T-cell (primary cell): ENCODE measurements around the gene BRF1. TPM values are rescaled to one million over a fixed set of nuclear protein-coding genes. Genes with fewer than 3 reads are reported as not detected.
A peak's percentile ranks its signal among the peaks of the same experiment; 100 is the strongest.

ENCODE experiments used
- ATAC-seq, 4 experiments: fragments of 200-7000 bp in 3 of 4; fragments of 150-1000 bp in 1 of 4; cut with Tn5 transposase; replicated peaks in 1 of 4; 1 replicate in 3 of 4; 2 replicates in 1 of 4; pipeline ENCODE4 v1.10.0; 2021; ENCODE audit warnings: moderate library complexity in 3 of 4, mild to moderate bottlenecking in 2 of 4, moderate number of reproducible peaks in 1 of 4
- CTCF ChIA-PET, 2 donors: fragments of 300-600 bp; sonication (Branson Sonifier 250); formaldehyde crosslinking; loops; one replicate each; lab custom pipeline; 2022; ENCODE audit warnings: antibody characterized with exemption in 2 of 2; lab: Charles Lee
- POLR2A ChIA-PET, 2 donors: fragments of 300-600 bp; sonication (Branson Sonifier 250); formaldehyde crosslinking; loops; one replicate each; lab custom pipeline; 2022; ENCODE audit warnings: antibody characterized with exemption in 2 of 2; lab: Charles Lee
- DNase-seq, 35 experiments: peaks; one replicate each; pipeline versions ENCODE4 v3.0.0 to v3.0.0-alpha.2; 2013 to 2023
- H3K27ac ChIP-seq: one replicate; pipeline ENCODE4 v1.5.1; 2013; ENCODE audit warnings: low read length
- H3K27me3 ChIP-seq, 2 experiments: replicated peaks in 1 of 2; 1 replicate in 1 of 2; 2 replicates in 1 of 2; pipeline versions ENCODE4 v1.6.1 to v1.7.0; 2013; ENCODE audit warnings: low read length in 1 of 2, mixed read lengths in 1 of 2; ENCODE audit not compliant: control insufficient read depth in 2 of 2, insufficient read depth in 2 of 2; ENCODE audit errors: extremely low read depth in 1 of 2
- H3K36me3 ChIP-seq, 2 donors: 1 replicate in 1 of 2; 2 replicates in 1 of 2; pipeline versions ENCODE4 v1.6.1 to v1.7.0; 2013; ENCODE audit warnings: low read length in 1 of 2; ENCODE audit not compliant: control insufficient read depth in 2 of 2, insufficient read depth in 1 of 2; ENCODE audit errors: extremely low read depth in 1 of 2
- H3K4me1 ChIP-seq, 2 experiments: 1 replicate in 1 of 2; 2 replicates in 1 of 2; pipeline versions ENCODE4 v1.6.1 to v1.7.0; 2013; ENCODE audit warnings: low read length in 2 of 2, mixed read lengths in 1 of 2; ENCODE audit not compliant: insufficient read depth in 2 of 2, control insufficient read depth in 1 of 2; ENCODE audit errors: extremely low read depth in 1 of 2
- H3K4me3 ChIP-seq, 2 donors: 1 replicate in 1 of 2; 2 replicates in 1 of 2; pipeline versions ENCODE4 v1.5.1 to v1.7.0; 2013; ENCODE audit warnings: mild to moderate bottlenecking in 2 of 2, low read length in 1 of 2, moderate library complexity in 1 of 2; ENCODE audit not compliant: control insufficient read depth in 1 of 2; ENCODE audit errors: extremely low read depth in 1 of 2
- H3K9me3 ChIP-seq: 2 replicates; pipeline ENCODE4 v1.7.0; 2013
- H3K27ac Mint-ChIP-seq, 2 donors: one replicate each; pipeline ENCODE4 v1.8.0; 2020 to 2021; ENCODE audit warnings: mild to moderate bottlenecking in 2 of 2, mixed read lengths in 2 of 2
- H3K27me3 Mint-ChIP-seq, 2 donors: one replicate each; pipeline ENCODE4 v1.8.0; 2021 to 2022; ENCODE audit warnings: mixed read lengths in 2 of 2
- H3K36me3 Mint-ChIP-seq: one replicate; pipeline ENCODE4 v1.8.0; 2021; ENCODE audit warnings: mixed read lengths
- H3K4me1 Mint-ChIP-seq, 3 donors: one replicate each; pipeline ENCODE4 v1.8.0; 2020 to 2022; ENCODE audit warnings: mixed read lengths in 3 of 3, mild to moderate bottlenecking in 1 of 3
- H3K4me3 Mint-ChIP-seq, 3 donors: one replicate each; pipeline ENCODE4 v1.8.0; 2020 to 2022; ENCODE audit warnings: mild to moderate bottlenecking in 3 of 3, mixed read lengths in 3 of 3, moderate library complexity in 3 of 3
- H3K9me3 Mint-ChIP-seq, 3 donors: one replicate each; pipeline ENCODE4 v1.8.0; 2020 to 2022; ENCODE audit warnings: mixed read lengths in 3 of 3
- WGBS: methylation state at CpG from one replicate; pipeline ENCODE4 v1.1.5; 2013; ENCODE audit warnings: missing lambda C conversion rate; ENCODE audit not compliant: insufficient coverage; 5-methylcytosine and 5-hydroxymethylcytosine counted together
- total RNA-seq, 35 experiments: library from RNA in 6 of 35; stranded (reverse) in 6 of 35; fragments of 120-200 nt in 1 of 35; gene quantifications; one replicate each; pipeline versions ENCODE4 v1.2.1 to v1.2.4 and lab custom pipeline; 2013 to 2026

The BRF1 gene
- total RNA-seq, 5 donors from 2014 or later (not counting 1 experiment from before 2014, with no cell fraction given) = 57.7 to 70.5 (median 66.5) TPM

GRCh38 chr14:105314287-105315200 is 13.7 kb upstream of the BRF1 start, which contains the start of gene PACS2:
Gene PACS2 (plus strand): TSS chr14:105314748. CDS start chr14:105314919, 171 bp downstream.
- H3K27me3 ChIP-seq = no peaks in the 10 kb centered on the region
- peak within 1 kb of the TSS; percentile 62 for H3K27ac ChIP-seq
- Mint-ChIP-seq H3K27me3 (no peaks in the 10 kb centered on the region), H3K36me3 (no peaks in the 10 kb centered on the region), H3K27ac (peak within 1 kb of the TSS; percentile 86 to 91), H3K9me3 (no peaks in the 10 kb centered on the region), H3K4me3 (peak within 1 kb of the TSS; percentile 84 to 93 (median 86)), H3K4me1 (peaks cover 14 to 27% (median 18%) of the 10 kb centered on the region in 3 donors)
- POLR2A ChIA-PET = interaction anchor here (0.6 to 1.6 kb wide), 4 partner anchors 14 to 249 kb away, joined by 3 to 6 read pairs (median 4); partner anchors contain the start of gene BRF1 (in 1 of the 2)
- ATAC-seq = peak; percentile 75 to 81 (median 78)
- peak; percentile 41 to 95 (median 69) for DNase-seq
- CTCF ChIA-PET = interaction anchor here in 1 of 2 donors (0.5 to 1.8 kb wide), 2 partner anchors 14 to 327 kb away, joined by 5 to 8 read pairs; partner anchors contain the start of gene BRF1
- under 1% methylated on average over 153 of the region's 163 CpGs for WGBS
- H3K9me3 ChIP-seq = no peaks in the 10 kb centered on the region
- peak within 1 kb of the TSS; percentile 51 to 66 for H3K4me3 ChIP-seq
- H3K4me1 ChIP-seq = peaks cover 0 to 28% of the 10 kb centered on the region in 2 experiments
- H3K36me3 ChIP-seq = no peaks in the 10 kb centered on the region

GRCh38 chr14:105313381-105314286 is 12.8 kb upstream of the BRF1 start:
- WGBS = 25% methylated on average over 44 of the region's 48 CpGs
- ChIA-PET CTCF (interaction anchor here in 1 of 2 donors (1.8 kb wide), 1 partner anchor 13 kb away, joined by 8 read pairs; the partner anchor contains the start of gene BRF1), POLR2A (interaction anchor here (0.6 to 1.6 kb wide), 4 partner anchors 13 to 248 kb away, joined by 3 to 6 read pairs (median 4); partner anchors contain the start of gene BRF1 (in 1 of the 2))
- peak overlapping the region; percentile 86 to 91 for H3K27ac Mint-ChIP-seq
- H3K36me3 Mint-ChIP-seq = no peaks in the 10 kb centered on the region
- Histone ChIP-seq H3K27me3 (no peaks in the 10 kb centered on the region), H3K4me3 (peak overlapping the region; percentile 40 to 45), H3K27ac (peak overlapping the region; percentile 62), H3K4me1 (peaks cover 0 to 28% of the 10 kb centered on the region in 2 experiments), H3K9me3 (no peaks in the 10 kb centered on the region), H3K36me3 (no peaks in the 10 kb centered on the region)
- no peaks in the 10 kb centered on the region for H3K9me3 Mint-ChIP-seq
- H3K4me3 Mint-ChIP-seq = peak overlapping the region; percentile 74 to 80 (median 79)
- ATAC-seq (peak; percentile 14 to 36 (median 30)), DNase-seq (peak in 5 of 35 experiments; percentile 16 to 32 (median 22))
- peaks cover 14 to 26% (median 18%) of the 10 kb centered on the region in 3 donors for H3K4me1 Mint-ChIP-seq
- no peaks in the 10 kb centered on the region for H3K27me3 Mint-ChIP-seq

GRCh38 chr14:105312973-105313372 is 12.2 kb upstream of the BRF1 start:
- no peaks in the 10 kb centered on the region for H3K9me3 Mint-ChIP-seq
- CTCF ChIA-PET = interaction anchor here in 1 of 2 donors (0.6 kb wide), 1 partner anchor 8 kb away, joined by 3 read pairs; no protein-coding TSS in a partner anchor
- no peak overlapping the region for H3K4me3 ChIP-seq
- H3K27ac Mint-ChIP-seq = no peak overlapping the region
- H3K27me3 Mint-ChIP-seq = no peaks in the 10 kb centered on the region
- peaks cover 14 to 26% (median 18%) of the 10 kb centered on the region in 3 donors for H3K4me1 Mint-ChIP-seq
- no peaks in the 10 kb centered on the region for H3K36me3 Mint-ChIP-seq
- no peak overlapping the region for H3K27ac ChIP-seq
- WGBS = 96% methylated on average over 12 of the region's 13 CpGs
- no peak for DNase-seq
- peak overlapping the region; percentile 74 to 80 (median 79) for H3K4me3 Mint-ChIP-seq
- no peaks in the 10 kb centered on the region for H3K36me3 ChIP-seq
- no peak for ATAC-seq
- H3K4me1 ChIP-seq = peaks cover 0 to 28% of the 10 kb centered on the region in 2 experiments
- H3K9me3 ChIP-seq = no peaks in the 10 kb centered on the region
- POLR2A ChIA-PET = no interaction called here
- H3K27me3 ChIP-seq = no peaks in the 10 kb centered on the region

- H3K36me3 Mint-ChIP-seq = no peaks in the 10 kb centered on the region
- Histone ChIP-seq H3K36me3 (no peaks in the 10 kb centered on the region), H3K4me1 (peaks cover 0 to 25% of the 10 kb centered on the region in 2 experiments), H3K27me3 (no peaks in the 10 kb centered on the region), H3K27ac (no peak overlapping the region), H3K4me3 (no peak overlapping the region), H3K9me3 (no peaks in the 10 kb centered on the region)
- H3K27me3 Mint-ChIP-seq = no peaks in the 10 kb centered on the region
- H3K9me3 Mint-ChIP-seq = no peaks in the 10 kb centered on the region
- no peak overlapping the region for H3K4me3 Mint-ChIP-seq
- ChIA-PET CTCF (no interaction called here), POLR2A (no interaction called here)
- no peak overlapping the region for H3K27ac Mint-ChIP-seq
- DNase-seq (no peak), ATAC-seq (no peak)
- H3K4me1 Mint-ChIP-seq = peaks cover 14 to 21% (median 18%) of the 10 kb centered on the region in 3 donors
- WGBS = 90% methylated on average over 8 of the region's 12 CpGs
These were observed 11.0 kb upstream of the BRF1 start for GRCh38 chr14:105311838-105312237.

GRCh38 chr14:105309371-105309770 is 8.6 kb upstream of the BRF1 start:
- CTCF ChIA-PET = interaction anchor here in 1 of 2 donors (0.7 kb wide), 1 partner anchor 8 kb away, joined by 4 read pairs; the partner anchor contains the start of gene BRF1
- peaks cover 0 to 4% of the 10 kb centered on the region in 2 donors for H3K36me3 ChIP-seq
- H3K27me3 ChIP-seq = no peaks in the 10 kb centered on the region
- Mint-ChIP-seq H3K4me3 (no peak overlapping the region), H3K4me1 (peaks cover 15 to 18% (median 17%) of the 10 kb centered on the region in 3 donors), H3K27me3 (no peaks in the 10 kb centered on the region), H3K9me3 (no peaks in the 10 kb centered on the region), H3K36me3 (no peaks in the 10 kb centered on the region), H3K27ac (no peak overlapping the region)
- POLR2A ChIA-PET = no interaction called here
- H3K4me3 ChIP-seq = no peak overlapping the region
- H3K9me3 ChIP-seq = no peaks in the 10 kb centered on the region
- ATAC-seq (no peak), DNase-seq (no peak)
- WGBS = 94% methylated on average over 3 of the region's 8 CpGs
- H3K4me1 ChIP-seq = peaks cover 0 to 20% of the 10 kb centered on the region in 2 experiments
- no peak overlapping the region for H3K27ac ChIP-seq
